ENCODE results near the gene CRTC3. TPM values are rescaled to one million over a fixed set of nuclear protein-coding genes. Genes with fewer than 3 reads are reported as not detected.

Gene CRTC3
- total RNA-seq, 4 donors from 2014 or later, result 46.4 to 66.8 (median 59.8) TPM

- Histone ChIP-seq H3K27me3 (no peaks in the 10 kb centered on the region), H3K27ac (replicated peaks in 1 of 4) (peak overlapping the region in 2 of 4 donors; percentile 5 to 16), H3K9me3 (no peaks in the 10 kb centered on the region), H3K4me1 (peaks cover 33 to 78% (median 56%) of the 10 kb centered on the region in 4 donors), H3K36me3 (no peaks in the 10 kb centered on the region), H3K4me3 (no peak overlapping the region)
- no peak for DNase-seq (ENCODE audit: extremely low spot score)
- TF ChIP-seq POLR2AphosphoS5 (IDR thresholded peaks at IDR 0.05) (no peak), POLR2A (IDR thresholded peaks at IDR 0.05; ENCODE audit: low read depth) (no peak), EP300 (IDR thresholded peaks at IDR 0.05) (no peak)
- TF ChIP-seq, protein P1, sequence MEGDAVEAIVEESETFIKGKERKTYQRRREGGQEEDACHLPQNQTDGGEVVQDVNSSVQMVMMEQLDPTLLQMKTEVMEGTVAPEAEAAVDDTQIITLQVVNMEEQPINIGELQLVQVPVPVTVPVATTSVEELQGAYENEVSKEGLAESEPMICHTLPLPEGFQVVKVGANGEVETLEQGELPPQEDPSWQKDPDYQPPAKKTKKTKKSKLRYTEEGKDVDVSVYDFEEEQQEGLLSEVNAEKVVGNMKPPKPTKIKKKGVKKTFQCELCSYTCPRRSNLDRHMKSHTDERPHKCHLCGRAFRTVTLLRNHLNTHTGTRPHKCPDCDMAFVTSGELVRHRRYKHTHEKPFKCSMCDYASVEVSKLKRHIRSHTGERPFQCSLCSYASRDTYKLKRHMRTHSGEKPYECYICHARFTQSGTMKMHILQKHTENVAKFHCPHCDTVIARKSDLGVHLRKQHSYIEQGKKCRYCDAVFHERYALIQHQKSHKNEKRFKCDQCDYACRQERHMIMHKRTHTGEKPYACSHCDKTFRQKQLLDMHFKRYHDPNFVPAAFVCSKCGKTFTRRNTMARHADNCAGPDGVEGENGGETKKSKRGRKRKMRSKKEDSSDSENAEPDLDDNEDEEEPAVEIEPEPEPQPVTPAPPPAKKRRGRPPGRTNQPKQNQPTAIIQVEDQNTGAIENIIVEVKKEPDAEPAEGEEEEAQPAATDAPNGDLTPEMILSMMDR (IDR thresholded peaks at IDR 0.05), result no peak
- 71% methylated on average over 7 of the region's 7 CpGs for WGBS
- intact Hi-C loops (cut with DNase I), result no loop called here
These were observed 50.8 kb downstream of the CRTC3 start for GRCh38 chr15:90580541-90580940.

DNA sequence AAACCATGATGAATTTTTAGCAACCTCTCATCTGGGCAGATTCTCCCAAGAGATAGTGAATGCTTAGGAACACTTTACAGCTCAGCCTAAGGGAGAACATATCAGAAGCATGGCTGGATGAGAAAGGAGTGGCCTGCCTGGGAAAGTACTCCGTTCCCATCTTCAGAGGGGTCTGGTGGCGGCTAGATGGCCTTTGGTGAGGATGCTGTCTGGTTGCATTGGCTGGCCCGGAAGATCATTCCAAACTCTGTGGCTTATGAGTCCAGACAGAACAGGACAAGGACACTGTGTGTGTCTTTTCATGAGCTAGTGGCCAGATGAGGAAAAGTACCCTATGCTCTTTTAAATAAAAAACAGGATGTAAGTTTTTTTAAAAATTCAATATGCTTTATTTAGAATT, 51.2 kb downstream of the CRTC3 start:
- Histone ChIP-seq H3K36me3 (no peaks in the 10 kb centered on the region), H3K4me3 (no peak overlapping the region), H3K27me3 (no peaks in the 10 kb centered on the region), H3K27ac (replicated peaks in 1 of 4) (peak overlapping the region in 1 of 4 donors; percentile 16), H3K4me1 (peaks cover 37 to 80% (median 58%) of the 10 kb centered on the region in 4 donors), H3K9me3 (no peaks in the 10 kb centered on the region)
- DNase-seq (ENCODE audit: extremely low spot score), result no peak
- intact Hi-C loops (cut with DNase I), result no loop called here
- TF ChIP-seq POLR2AphosphoS5 (IDR thresholded peaks at IDR 0.05), result no peak
- TF ChIP-seq, protein P1 (IDR thresholded peaks at IDR 0.05), result no peak
- 87% methylated on average over 3 of the region's 3 CpGs for WGBS

- 82% methylated on average over 6 of the region's 6 CpGs for WGBS
- no peaks in the 10 kb centered on the region for H3K9me3 ChIP-seq
- TF ChIP-seq EP300 (IDR thresholded peaks at IDR 0.05) (no peak), POLR2A (IDR thresholded peaks at IDR 0.05; ENCODE audit: low read depth) (no peak), POLR2AphosphoS5 (IDR thresholded peaks at IDR 0.05) (no peak)
- TF ChIP-seq, protein P1 (IDR thresholded peaks at IDR 0.05), result no peak
- no peak for DNase-seq (ENCODE audit: extremely low spot score)
- no peaks in the 10 kb centered on the region for H3K36me3 ChIP-seq
- intact Hi-C loops (cut with DNase I), result no loop called here
- H3K4me1 ChIP-seq, result peaks cover 41 to 78% (median 61%) of the 10 kb centered on the region in 4 donors
- H3K4me3 ChIP-seq, result no peak overlapping the region
- no peaks in the 10 kb centered on the region for H3K27me3 ChIP-seq
- peak overlapping the region in 3 of 4 donors; percentile 13 to 35 (median 24) for H3K27ac ChIP-seq (replicated peaks in 1 of 4)
These were observed 52.1 kb downstream of the CRTC3 start for GRCh38 chr15:90581771-90582352.

GRCh38 chr15:90582553-90582952, 52.8 kb downstream of the CRTC3 start:
- Histone ChIP-seq H3K27me3 (no peaks in the 10 kb centered on the region), H3K9me3 (no peaks in the 10 kb centered on the region), H3K36me3 (no peaks in the 10 kb centered on the region), H3K27ac (replicated peaks in 1 of 4) (peak overlapping the region in 1 of 4 donors; percentile 44), H3K4me3 (no peak overlapping the region), H3K4me1 (peaks cover 41 to 71% (median 58%) of the 10 kb centered on the region in 4 donors)
- DNase-seq (ENCODE audit: extremely low spot score), result no peak
- intact Hi-C loops (cut with DNase I), result no loop called here
- TF ChIP-seq POLR2A (IDR thresholded peaks at IDR 0.05; ENCODE audit: low read depth) (no peak), EP300 (IDR thresholded peaks at IDR 0.05) (no peak), POLR2AphosphoS5 (IDR thresholded peaks at IDR 0.05) (no peak)
- TF ChIP-seq, protein P1 (IDR thresholded peaks at IDR 0.05), result no peak
- 81% methylated on average over 2 of the region's 2 CpGs for WGBS

Data from esophagus muscularis mucosa (tissue), 4 donors.